GM18526 (cell line): Measurements from ENCODE around the gene GRIN2A.

Experiments
- POLR2A ChIP-seq: IDR thresholded peaks from 3 replicates; pipeline ENCODE4 v1.6.1; 2011; ENCODE audit not compliant: insufficient read length; ENCODE audit errors: extremely low read depth

Gene GRIN2A

DNA sequence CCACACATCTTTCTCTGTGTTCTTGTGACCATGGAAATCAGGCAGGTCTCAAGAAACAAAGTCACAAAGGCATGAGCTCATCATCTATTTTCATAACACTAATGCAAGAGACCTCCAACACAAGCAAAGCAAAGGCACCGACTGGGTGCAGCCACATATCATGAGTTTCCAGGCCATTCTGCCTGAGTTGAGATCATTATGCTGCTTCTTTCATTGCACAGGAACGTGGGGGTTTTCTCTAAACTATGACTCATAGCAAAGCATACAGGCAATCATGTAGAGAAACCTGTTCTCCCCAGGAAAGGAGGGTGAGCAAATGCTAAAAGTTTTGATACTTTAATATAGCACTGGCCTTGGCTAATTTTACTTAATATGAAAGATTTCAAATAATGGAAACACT, 60.7 kb downstream of the GRIN2A start:
- no peak for TF ChIP-seq POLR2A

DNA sequence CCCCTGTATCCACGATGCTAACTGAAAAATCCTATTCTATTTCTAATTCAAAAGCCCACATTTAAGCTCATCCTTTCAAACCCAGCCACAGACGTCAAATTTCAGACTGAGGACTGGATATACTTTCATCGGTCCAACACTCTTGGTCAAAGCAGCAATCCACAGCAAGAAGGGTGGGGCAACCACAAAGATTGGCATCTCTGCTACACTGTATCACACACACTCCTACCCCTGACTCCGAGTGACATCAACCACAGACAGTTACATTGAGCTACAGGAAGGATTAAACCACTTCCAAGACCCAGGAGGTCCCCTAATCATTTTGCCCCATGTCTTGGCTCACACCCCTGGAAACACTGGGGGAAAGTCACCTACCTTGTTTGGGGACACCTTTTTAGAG, 61.3 kb downstream of the GRIN2A start:
- TF ChIP-seq POLR2A = no peak

DNA sequence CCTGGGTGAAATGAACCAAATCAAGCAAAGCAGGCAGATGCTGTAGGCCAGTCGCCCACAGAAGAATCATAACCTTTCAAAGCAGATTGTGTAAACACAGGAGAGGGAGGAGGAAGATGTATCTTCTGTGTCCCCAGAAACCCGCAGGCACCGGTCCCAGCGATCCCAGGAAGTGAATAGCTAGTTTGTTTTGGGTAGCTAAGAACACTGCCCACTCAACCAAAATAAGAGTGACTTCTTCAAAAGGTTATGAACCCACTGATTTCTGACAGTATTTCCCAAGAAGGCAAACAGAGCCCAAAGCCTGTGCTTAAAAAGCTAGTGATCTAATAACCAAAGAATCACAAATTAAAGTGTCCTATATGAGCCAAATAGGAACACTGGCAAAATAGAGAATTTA, 67.8 kb downstream of the GRIN2A start:
- no peak for TF ChIP-seq POLR2A

DNA sequence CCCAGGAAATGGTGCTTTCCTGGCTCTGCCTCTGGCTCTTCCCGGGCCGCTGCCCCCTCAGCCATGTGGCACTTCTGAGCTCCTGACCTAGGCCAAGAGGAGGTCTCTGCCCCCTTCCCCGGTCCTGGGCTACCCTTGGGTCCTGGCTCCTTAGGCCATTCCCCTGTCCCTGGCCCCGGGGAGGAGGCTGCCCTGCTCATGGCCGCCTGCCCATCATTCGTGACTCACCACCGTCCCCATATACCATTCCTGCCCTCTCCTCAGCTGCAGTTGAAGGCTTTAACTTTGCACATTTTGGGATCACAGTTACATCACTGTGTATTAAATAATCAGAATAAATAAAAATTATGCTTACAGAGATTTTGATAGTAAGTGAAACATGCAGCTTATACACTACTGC, 69.0 kb downstream of the GRIN2A start:
- TF ChIP-seq POLR2A = no peak

DNA sequence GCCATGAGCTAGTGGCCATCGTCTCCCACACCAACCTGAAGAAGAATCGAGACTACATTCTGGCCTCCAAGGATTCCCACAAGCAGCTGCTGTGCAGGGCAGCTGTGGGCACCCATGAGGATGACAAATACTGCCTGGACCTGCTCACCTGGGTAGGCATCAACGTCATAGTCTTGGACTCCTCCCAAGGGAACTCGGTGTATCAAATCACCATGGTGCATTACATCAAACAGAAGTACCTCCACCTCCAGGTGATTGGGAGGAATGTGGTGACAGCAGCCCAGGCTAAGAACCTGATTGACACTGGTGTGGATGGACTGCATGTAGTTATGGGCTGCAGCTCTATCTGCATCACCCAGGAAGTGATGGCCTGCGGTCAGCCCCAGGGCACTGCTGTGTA, 70.2 kb downstream of the GRIN2A start:
- no peak for TF ChIP-seq POLR2A

DNA sequence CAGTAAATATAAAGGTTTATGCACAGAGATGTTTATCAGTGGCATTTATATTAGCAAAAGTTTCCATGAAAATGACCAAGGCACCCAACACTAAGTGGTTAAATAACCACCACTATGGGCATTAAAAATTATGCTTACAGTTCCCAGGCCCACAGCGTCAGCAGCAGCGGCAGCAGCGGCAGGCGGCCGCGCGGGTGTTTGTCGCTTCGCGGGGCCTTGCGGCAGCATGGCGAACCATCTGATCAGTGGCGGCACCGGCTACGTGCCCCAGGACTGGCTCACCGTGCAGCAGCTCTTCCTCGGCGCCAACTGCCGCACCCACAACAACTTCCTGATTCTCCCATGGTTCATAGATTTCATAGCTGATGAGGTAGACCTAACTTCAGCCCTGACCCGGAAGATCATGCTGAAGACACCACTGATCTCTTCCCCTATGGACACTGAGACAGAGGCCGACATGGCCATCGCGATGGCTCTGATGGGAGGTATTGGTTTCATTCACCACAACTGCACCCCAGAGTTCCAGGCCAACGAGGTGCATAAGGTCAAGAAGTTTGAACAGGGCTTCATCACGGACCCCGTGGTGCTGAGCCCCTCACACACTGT, 71.0 kb downstream of the GRIN2A start:
- no peak for TF ChIP-seq POLR2A

DNA sequence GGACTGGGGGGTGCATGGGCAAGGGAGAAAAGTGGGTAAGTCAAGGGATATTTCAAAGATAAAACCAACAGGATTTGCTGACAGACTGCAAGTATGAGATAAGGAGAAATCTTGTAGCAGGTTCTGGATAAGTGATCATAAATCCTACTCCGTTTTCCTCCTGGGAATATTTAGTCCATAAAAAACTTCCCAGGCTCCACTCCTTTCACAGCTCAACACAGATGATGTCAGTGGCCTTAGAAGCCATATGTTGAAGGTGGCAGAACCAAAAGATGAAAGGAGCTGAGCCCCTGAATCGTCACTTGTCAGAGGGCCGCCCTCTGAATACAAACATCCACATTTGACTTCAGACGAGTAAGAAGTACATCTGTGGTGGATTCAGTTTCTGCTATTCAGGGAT, 71.7 kb downstream of the GRIN2A start:
- TF ChIP-seq POLR2A = no peak

DNA sequence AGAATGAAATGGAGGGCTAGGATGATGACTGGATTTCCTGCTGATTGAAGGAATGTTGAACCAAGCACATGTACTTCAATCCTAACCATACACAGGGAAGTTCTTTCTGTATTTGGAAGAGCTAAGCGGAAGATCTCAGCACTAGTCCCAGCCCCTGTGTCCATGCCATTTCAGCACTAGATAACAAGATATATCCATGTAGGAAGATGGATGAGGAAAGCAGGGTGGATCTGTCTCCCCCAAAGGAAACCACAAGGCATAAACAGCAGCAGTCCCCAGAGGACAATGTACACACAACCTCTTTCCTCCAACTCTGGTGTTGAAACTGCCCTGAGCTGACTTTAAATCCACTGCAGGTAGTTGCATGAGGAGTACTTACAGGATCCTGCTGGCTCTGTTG, 75.1 kb downstream of the GRIN2A start:
- no peak for TF ChIP-seq POLR2A

DNA sequence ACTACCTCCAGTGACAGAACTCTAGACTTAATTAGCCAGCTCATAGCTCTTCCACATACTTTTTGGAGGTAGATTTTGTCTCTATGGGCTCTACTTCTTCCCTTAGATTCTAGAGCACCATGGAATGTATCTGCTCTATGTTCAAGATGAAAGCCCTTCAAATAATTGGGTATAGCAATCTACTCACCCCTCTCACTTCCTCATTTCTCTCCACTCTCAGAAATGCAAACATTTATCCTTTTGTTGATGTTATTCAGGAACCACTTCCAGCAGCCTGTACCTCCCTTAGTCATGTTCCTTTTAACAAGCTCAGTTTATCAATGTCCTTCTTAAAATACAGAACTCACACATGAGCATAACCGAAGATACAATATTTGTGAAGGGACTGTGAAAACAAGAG, 78.5 kb downstream of the GRIN2A start:
- TF ChIP-seq POLR2A = no peak

DNA sequence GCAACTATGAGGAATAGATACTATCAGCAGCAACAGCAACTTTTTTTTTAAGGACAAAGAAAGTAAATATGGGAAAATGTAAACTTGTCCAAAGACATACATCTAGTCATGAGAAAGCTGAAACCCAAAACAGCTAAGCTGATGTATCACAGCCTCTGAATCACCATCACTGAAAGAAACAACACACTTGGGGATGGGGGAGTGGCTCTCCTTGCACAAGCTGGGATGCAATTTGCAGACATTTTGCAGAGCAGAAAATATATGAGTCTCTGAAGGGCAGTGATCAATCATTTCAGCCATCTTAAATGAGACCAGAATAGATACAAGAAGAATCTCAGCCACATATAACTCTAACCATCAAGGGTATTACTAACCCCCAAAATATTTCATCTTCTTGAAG, 79.1 kb downstream of the GRIN2A start:
- no peak for TF ChIP-seq POLR2A

DNA sequence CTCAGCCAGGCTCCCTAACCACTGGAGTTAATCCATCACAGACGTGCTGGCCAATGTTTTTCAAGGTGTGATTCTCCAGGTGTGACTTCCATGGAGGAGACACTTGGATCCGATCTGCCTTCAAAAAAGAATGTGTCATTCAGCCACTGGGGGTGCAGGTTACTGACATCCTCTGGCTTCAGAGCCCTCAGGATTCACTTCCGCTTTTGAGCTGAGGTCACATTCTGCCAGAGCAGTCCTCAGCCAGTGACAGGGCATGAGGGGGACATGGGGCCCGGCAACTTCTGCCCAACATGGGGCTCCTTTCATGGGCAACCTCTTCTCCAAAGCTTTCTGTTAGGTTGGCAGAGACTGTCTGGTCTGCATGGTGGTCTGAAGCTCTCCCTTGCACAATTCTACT, 81.4 kb downstream of the GRIN2A start:
- no peak for TF ChIP-seq POLR2A

DNA sequence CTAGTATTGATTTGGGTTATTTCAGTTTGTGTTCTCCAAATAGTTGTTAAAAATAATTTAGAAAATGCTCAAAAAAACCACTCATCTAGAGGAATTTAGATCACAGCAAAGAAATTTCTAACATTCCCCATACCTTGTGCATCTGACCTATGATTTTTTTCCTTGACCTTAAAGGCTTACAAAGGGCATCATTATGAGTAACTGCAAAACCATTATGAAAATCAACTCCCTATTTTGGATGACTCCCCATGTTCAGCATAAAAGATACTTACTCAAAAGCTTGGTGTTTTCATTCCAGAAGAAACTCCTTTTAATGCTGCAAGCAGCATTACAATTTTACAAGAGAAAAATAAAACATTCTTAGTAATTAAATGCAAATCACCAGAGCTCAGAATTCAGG, 83.2 kb downstream of the GRIN2A start:
- no peak for TF ChIP-seq POLR2A

DNA sequence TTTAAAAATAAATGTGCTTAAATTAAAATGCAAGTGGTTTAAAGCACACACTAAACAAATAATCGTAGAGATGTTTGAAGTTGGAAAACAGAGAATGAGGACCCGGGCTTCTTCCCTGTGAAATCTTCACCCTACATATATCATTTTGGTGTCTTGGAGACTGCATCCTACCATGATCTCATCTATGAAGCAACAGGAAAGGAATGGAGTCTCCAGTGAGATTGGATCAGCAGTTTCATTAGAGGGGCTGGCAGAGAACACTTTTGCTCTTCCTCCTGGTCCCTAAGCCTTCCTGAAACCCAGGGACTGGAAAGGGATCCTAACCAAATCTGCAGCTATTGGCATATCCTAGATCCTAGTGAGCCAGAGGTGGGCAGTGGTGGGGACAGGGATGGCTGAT, 85.0 kb downstream of the GRIN2A start:
- TF ChIP-seq POLR2A = no peak

DNA sequence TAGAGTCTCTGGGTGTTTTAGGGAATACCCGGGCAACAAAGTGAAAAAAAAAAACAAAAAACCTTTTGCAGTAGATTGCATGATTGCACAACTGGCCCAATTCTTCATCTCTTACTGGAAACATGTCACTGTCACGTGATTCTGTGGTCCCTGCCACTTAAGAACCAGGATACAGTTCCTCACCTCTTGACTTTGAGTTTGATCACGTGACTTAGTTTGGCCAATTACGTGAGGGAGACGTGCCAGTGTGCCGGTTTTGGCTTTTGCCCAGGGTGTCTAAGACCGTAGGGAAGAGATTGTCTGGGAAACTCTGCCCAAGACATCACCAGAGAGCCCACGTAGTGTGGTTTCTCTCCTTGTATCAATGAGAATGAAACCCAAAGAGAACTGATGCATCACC, 88.7 kb downstream of the GRIN2A start:
- no peak for TF ChIP-seq POLR2A

DNA sequence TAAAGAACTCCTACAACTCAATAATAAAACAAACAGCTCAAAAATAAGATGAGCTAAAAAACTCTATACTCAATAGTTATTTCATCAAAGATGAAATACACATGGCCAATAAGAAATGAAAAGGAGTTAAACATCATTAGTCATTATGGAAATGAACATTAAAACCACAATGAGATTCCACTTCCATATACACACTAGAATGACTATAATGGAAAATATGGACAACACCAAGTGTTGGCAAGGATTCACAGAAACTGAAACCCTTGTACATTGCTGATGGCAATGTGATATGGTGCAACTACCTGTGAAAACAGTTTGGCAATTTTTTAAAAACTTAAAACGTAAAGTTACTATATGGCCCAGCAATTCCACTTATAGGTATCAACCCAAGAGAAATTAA, 91.4 kb downstream of the GRIN2A start:
- no peak for TF ChIP-seq POLR2A

DNA sequence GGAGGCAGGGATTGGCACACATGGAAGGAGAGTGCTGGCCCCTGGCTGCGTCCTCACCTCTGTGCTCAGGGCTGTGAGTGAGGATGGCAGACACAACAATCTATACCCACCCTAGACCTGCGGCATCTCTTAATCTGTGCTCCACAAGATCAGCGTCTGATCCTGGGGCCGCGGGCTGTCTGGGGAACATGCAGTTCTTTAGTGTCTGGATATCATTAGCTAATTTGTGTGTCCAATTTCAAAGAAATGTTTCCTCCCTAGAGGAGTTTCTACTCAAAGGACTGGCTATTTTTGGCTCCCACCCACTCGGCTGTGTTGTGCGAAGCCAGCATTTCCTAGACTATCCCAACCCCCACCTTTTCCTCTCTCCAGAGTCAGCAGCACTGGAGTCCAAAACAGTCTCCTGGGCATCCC, 93.8 kb downstream of the GRIN2A start:
- TF ChIP-seq POLR2A = no peak

DNA sequence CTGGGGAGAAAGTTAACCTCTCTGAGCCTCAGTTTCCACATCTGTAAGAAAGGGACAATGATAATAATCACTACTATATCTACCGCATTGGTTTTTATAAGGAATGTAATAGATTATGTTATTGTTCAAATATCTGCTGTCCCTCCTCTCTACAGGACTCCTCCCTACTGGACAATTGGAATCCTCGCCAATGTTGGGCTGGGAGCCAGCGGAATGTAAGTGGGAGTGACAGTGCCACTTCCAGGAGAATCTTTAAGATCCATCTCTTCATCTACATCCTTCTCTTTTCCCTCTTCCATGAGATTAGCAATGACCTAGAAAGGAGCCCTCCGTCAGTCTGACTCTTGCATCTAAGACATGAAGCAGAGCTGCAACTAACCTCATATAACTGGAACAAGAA, 95.1 kb downstream of the GRIN2A start:
- no peak for TF ChIP-seq POLR2A

DNA sequence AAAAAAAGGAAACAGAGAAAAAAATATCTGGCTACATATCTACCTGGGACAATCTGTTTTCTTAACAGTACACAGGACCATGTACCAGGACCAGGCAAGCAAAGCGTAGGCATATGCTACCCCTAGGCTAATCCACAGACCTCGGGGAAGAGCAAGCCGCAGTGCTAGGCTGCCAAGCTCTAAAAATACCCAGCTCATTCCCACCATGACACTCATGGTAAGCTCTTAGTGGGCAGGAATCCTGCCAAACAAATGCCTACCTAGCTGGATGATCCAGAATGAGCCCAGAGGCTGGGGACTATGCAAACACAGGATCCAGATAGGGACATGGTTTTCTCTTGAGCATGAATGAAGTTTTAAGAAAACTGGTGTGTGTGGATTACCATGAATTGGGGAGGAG, 95.6 kb downstream of the GRIN2A start:
- no peak for TF ChIP-seq POLR2A
